H9 (cell line): ENCODE results near the gene KLHDC7A. TPM values are rescaled to one million over a fixed set of nuclear protein-coding genes. Genes with fewer than 3 reads are reported as not detected.

Source experiments
- DNase-seq: peaks from one replicate; pipeline ENCODE4 v3.0.0-alpha.2; 2017
- H2AFZ ChIP-seq: one replicate; pipeline ENCODE4 v1.6.1; 2013; ENCODE audit warnings: mild to moderate bottlenecking, low read length, control low read depth, moderate library complexity
- H2AK5ac ChIP-seq: 2 replicates; pipeline ENCODE4 v1.6.1; 2013; ENCODE audit warnings: low read length, control low read depth, mixed read lengths; ENCODE audit not compliant: insufficient read length
- H2BK120ac ChIP-seq: one replicate; pipeline ENCODE4 v1.6.1; 2013; ENCODE audit warnings: low read depth, mild to moderate bottlenecking, low read length, control low read depth, inconsistent platforms; ENCODE audit not compliant: poor library complexity, severe bottlenecking
- H2BK12ac ChIP-seq: 2 replicates; pipeline ENCODE4 v1.6.1; 2013; ENCODE audit warnings: low read length, control low read depth, mixed read lengths, low read depth; ENCODE audit not compliant: insufficient read length
- H2BK15ac ChIP-seq: 2 replicates; pipeline ENCODE4 v1.6.1; 2013; ENCODE audit warnings: low read depth, low read length, control low read depth
- H2BK20ac ChIP-seq: one replicate; pipeline ENCODE4 v1.6.1; 2013; ENCODE audit warnings: low read depth, mild to moderate bottlenecking, low read length, control low read depth, inconsistent platforms; ENCODE audit not compliant: poor library complexity, severe bottlenecking
- H2BK5ac ChIP-seq: 2 replicates; pipeline ENCODE4 v1.6.1; 2013; ENCODE audit warnings: low read length, control low read depth, mixed read lengths; ENCODE audit not compliant: insufficient read length
- H3K14ac ChIP-seq: 2 replicates; pipeline ENCODE4 v1.6.1; 2013; ENCODE audit warnings: low read length, control low read depth; ENCODE audit not compliant: insufficient read depth
- H3K18ac ChIP-seq: 2 replicates; pipeline ENCODE4 v1.6.1; 2013; ENCODE audit warnings: low read depth, mild to moderate bottlenecking, mixed read lengths, low read length, control low read depth; ENCODE audit not compliant: insufficient read length
- H3K23ac ChIP-seq: 2 replicates; pipeline ENCODE4 v1.6.1; 2013; ENCODE audit warnings: low read length, control low read depth, mixed read lengths, low read depth; ENCODE audit not compliant: insufficient read length
- H3K23me2 ChIP-seq: 2 replicates; pipeline ENCODE4 v1.6.1; 2013; ENCODE audit warnings: low read depth, mild to moderate bottlenecking, mixed read lengths, low read length, control low read depth; ENCODE audit not compliant: insufficient read length, poor library complexity, severe bottlenecking
- H3K27ac ChIP-seq: 2 replicates; pipeline ENCODE4 v1.5.1; 2013; ENCODE audit warnings: low read length, control low read depth, mixed read lengths, low read depth; ENCODE audit not compliant: insufficient read length
- H3K27me3 ChIP-seq: 2 replicates; pipeline ENCODE4 v1.6.1; 2013; ENCODE audit warnings: low read length, control low read depth, inconsistent platforms; ENCODE audit not compliant: insufficient read depth
- H3K4ac ChIP-seq: 2 replicates; pipeline ENCODE4 v1.6.1; 2013; ENCODE audit warnings: low read depth, mild to moderate bottlenecking, control low read depth, inconsistent platforms, low read length, moderate library complexity
- H3K4me1 ChIP-seq: 2 replicates; pipeline ENCODE4 v1.6.1; 2013; ENCODE audit warnings: low read length, control low read depth, inconsistent platforms; ENCODE audit not compliant: insufficient read depth
- H3K4me2 ChIP-seq: 2 replicates; pipeline ENCODE4 v1.6.1; 2013; ENCODE audit warnings: low read length, control low read depth, mixed read lengths; ENCODE audit not compliant: insufficient read length, insufficient read depth
- H3K56ac ChIP-seq: 2 replicates; pipeline ENCODE4 v1.6.1; 2013; ENCODE audit warnings: low read depth, mild to moderate bottlenecking, mixed read lengths, low read length, control low read depth; ENCODE audit not compliant: insufficient read length
- H3K79me1 ChIP-seq: 2 replicates; pipeline ENCODE4 v1.6.1; 2013; ENCODE audit warnings: low read depth, mild to moderate bottlenecking, moderate library complexity, low read length, control low read depth, inconsistent platforms; ENCODE audit not compliant: insufficient read depth, poor library complexity, severe bottlenecking
- H3K79me2 ChIP-seq: 2 replicates; pipeline ENCODE4 v1.6.1; 2013; ENCODE audit warnings: low read length, control low read depth, inconsistent platforms; ENCODE audit not compliant: insufficient read depth
- H3K9ac ChIP-seq: 2 replicates; pipeline ENCODE4 v1.6.1; 2013; ENCODE audit warnings: low read length, control low read depth, mixed read lengths; ENCODE audit not compliant: insufficient read length; ENCODE audit errors: extremely low read depth
- H3K9me3 ChIP-seq: one replicate; pipeline ENCODE4 v1.6.1; 2013; ENCODE audit warnings: low read depth, low read length, inconsistent platforms; ENCODE audit not compliant: control insufficient read depth
- H3T11ph ChIP-seq: one replicate; pipeline ENCODE4 v1.6.1; 2013; ENCODE audit warnings: mild to moderate bottlenecking, low read length, control low read depth, inconsistent platforms
- H4K20me1 ChIP-seq: one replicate; pipeline ENCODE4 v1.6.1; 2013; ENCODE audit not compliant: control insufficient read depth, insufficient read length, insufficient read depth
- H4K5ac ChIP-seq: 2 replicates; pipeline ENCODE4 v1.6.1; 2013; ENCODE audit warnings: low read depth, mild to moderate bottlenecking, mixed read lengths, low read length, control low read depth; ENCODE audit not compliant: insufficient read length
- H4K8ac ChIP-seq: replicated peaks from 2 replicates; pipeline ENCODE4 v1.6.1; 2013; ENCODE audit warnings: low read length, control low read depth, mixed read lengths, low read depth; ENCODE audit not compliant: insufficient read length
- H4K91ac ChIP-seq: 2 replicates; pipeline ENCODE4 v1.6.1; 2013; ENCODE audit warnings: low read depth, mild to moderate bottlenecking, moderate library complexity, mixed read lengths, low read length, control low read depth; ENCODE audit not compliant: insufficient read length
- H3K27ac Mint-ChIP-seq, 3 experiments: 2 replicates in 2 of 3; 3 replicates in 1 of 3; pipeline ENCODE4 v1.8.0; 2020 to 2021; ENCODE audit warnings: mixed read lengths in 3 of 3, mild to moderate bottlenecking in 1 of 3, moderate library complexity in 1 of 3
- H3K27me3 Mint-ChIP-seq: 2 replicates; pipeline ENCODE4 v1.8.0; 2021; ENCODE audit warnings: low read depth, mild to moderate bottlenecking, moderate library complexity, mixed read lengths
- H3K36me3 Mint-ChIP-seq, 3 experiments: 2 replicates in 2 of 3; 3 replicates in 1 of 3; pipeline ENCODE4 v1.8.0; 2020 to 2021; ENCODE audit warnings: low read depth in 3 of 3, mixed read lengths in 3 of 3; ENCODE audit not compliant: insufficient read depth in 1 of 3
- H3K4me1 Mint-ChIP-seq, 2 experiments: 2 replicates each; pipeline ENCODE4 v1.8.0; 2020; ENCODE audit warnings: mixed read lengths in 2 of 2
- H3K4me3 Mint-ChIP-seq, 2 experiments: 2 replicates in 1 of 2; 3 replicates in 1 of 2; pipeline ENCODE4 v1.8.0; 2020 to 2021; ENCODE audit warnings: mild to moderate bottlenecking in 2 of 2, mixed read lengths in 2 of 2, moderate library complexity in 1 of 2
- H3K9me3 Mint-ChIP-seq, 2 experiments: 2 replicates in 1 of 2; 3 replicates in 1 of 2; pipeline ENCODE4 v1.8.0; 2020; ENCODE audit warnings: mild to moderate bottlenecking in 2 of 2, mixed read lengths in 2 of 2, moderate library complexity in 1 of 2
- WGBS: extraction: QIAGEN DNeasy Blood & Tissue Kit; methylation state at CpG from one replicate; pipeline ENCODE4 v1.1.7; 2013; ENCODE audit warnings: missing lambda C conversion rate, low lambda C conversion rate, mixed read lengths; ENCODE audit not compliant: insufficient read length; ENCODE audit errors: extremely low coverage; 5-methylcytosine and 5-hydroxymethylcytosine counted together
- total RNA-seq: library from RNA; stranded (reverse); gene quantifications from 2 replicates; pipeline ENCODE4 v1.2.1, GENCODE V29; 2021
- TF ChIP-seq, protein P1 (sequence below): fragments of 200-600 bp; sonication (generic); conservative IDR thresholded peaks from 3 replicates; pipeline ENCODE4 v1.8.0; 2021; ENCODE audit warnings: antibody characterized with exemption, mild to moderate bottlenecking

The KLHDC7A gene
- total RNA-seq, 1 experiment from 2014 or later: 11.4 TPM

DNA sequence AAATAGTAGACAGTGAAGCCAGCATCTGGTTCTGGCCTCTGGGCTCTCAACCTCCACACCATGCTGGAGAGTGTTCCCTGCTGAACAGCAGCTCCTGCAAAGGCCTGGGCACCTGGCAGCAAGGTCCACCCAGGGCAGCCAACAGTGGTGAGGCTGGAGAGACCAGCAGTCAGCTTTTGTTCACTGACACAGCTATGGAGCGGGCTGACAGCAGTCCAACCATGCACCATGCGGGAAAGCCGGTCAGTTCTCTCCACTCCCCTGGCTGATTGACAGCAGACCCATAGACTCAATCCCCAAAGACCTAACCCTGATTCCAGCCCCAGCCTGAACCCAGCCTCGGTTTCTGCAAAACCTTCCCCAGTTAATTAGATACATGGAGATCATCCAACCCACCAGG is 49.0 kb downstream of the KLHDC7A start:
- no peaks in the 10 kb centered on the region for H3K9me3 ChIP-seq
- no peak overlapping the region for H2BK5ac ChIP-seq
- H4K8ac ChIP-seq: no peak overlapping the region
- no peak overlapping the region for H2BK15ac ChIP-seq
- H3K79me1 ChIP-seq: no peaks in the 10 kb centered on the region
- no peak overlapping the region for H3K4me3 Mint-ChIP-seq
- H3K79me2 ChIP-seq: no peaks in the 10 kb centered on the region
- H3K18ac ChIP-seq: no peak overlapping the region
- H3K14ac ChIP-seq: no peak overlapping the region
- no peaks in the 10 kb centered on the region for H3K23me2 ChIP-seq
- no peak overlapping the region for H3K4me2 ChIP-seq
- no peak overlapping the region for H3K56ac ChIP-seq
- no peak overlapping the region for H2BK12ac ChIP-seq
- H2AK5ac ChIP-seq: no peak overlapping the region
- no peaks in the 10 kb centered on the region for H4K20me1 ChIP-seq
- DNase-seq: peak; percentile 18
- TF ChIP-seq, protein P1, sequence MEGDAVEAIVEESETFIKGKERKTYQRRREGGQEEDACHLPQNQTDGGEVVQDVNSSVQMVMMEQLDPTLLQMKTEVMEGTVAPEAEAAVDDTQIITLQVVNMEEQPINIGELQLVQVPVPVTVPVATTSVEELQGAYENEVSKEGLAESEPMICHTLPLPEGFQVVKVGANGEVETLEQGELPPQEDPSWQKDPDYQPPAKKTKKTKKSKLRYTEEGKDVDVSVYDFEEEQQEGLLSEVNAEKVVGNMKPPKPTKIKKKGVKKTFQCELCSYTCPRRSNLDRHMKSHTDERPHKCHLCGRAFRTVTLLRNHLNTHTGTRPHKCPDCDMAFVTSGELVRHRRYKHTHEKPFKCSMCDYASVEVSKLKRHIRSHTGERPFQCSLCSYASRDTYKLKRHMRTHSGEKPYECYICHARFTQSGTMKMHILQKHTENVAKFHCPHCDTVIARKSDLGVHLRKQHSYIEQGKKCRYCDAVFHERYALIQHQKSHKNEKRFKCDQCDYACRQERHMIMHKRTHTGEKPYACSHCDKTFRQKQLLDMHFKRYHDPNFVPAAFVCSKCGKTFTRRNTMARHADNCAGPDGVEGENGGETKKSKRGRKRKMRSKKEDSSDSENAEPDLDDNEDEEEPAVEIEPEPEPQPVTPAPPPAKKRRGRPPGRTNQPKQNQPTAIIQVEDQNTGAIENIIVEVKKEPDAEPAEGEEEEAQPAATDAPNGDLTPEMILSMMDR: no peak
- no peak overlapping the region for H3T11ph ChIP-seq
- no peak overlapping the region for H3K23ac ChIP-seq
- H3K9me3 Mint-ChIP-seq: no peaks in the 10 kb centered on the region; a peak in 1 of 5 replicates
- no peak overlapping the region for H3K27ac ChIP-seq
- WGBS: no CpG with 5 or more reads among the region's 4 CpGs
- no peak overlapping the region for H4K91ac ChIP-seq
- H2BK20ac ChIP-seq: no peak overlapping the region
- H3K27me3 Mint-ChIP-seq: peaks cover 21% of the 10 kb centered on the region
- no peak overlapping the region for H3K4ac ChIP-seq
- no peak overlapping the region for H3K9ac ChIP-seq
- H2BK120ac ChIP-seq: no peak overlapping the region
- H3K27ac Mint-ChIP-seq: no peak overlapping the region
- no peak overlapping the region for H4K5ac ChIP-seq
- H3K36me3 Mint-ChIP-seq: no peaks in the 10 kb centered on the region
- H3K4me1 Mint-ChIP-seq: peaks cover 8 to 10% of the 10 kb centered on the region in 2 experiments
- no peaks in the 10 kb centered on the region; the same call in 1 of the 2 replicates for H3K4me1 ChIP-seq
- no peaks in the 10 kb centered on the region; the same call in 1 of the 2 replicates for H3K27me3 ChIP-seq
- no peak overlapping the region for H2AFZ ChIP-seq
